H1 (cell line): Measurements from ENCODE around the gene APOL2. TPM values are rescaled to one million over a fixed set of nuclear protein-coding genes. Genes with fewer than 3 reads are reported as not detected.

Source experiments
- SRF ChIP-seq: IDR thresholded peaks from 2 replicates; pipeline ENCODE4 v1.6.1; 2011; ENCODE audit warnings: mild to moderate bottlenecking, low read depth, low read length, moderate library complexity
- polyA plus RNA-seq, 7 experiments: library from polyadenylated mRNA; depleted of rRNA in 3 of 7; stranded (reverse) in 5 of 7; unstranded in 2 of 7; fragments of >200 nt in 5 of 7; fragments of 200-250 nt in 2 of 7; gene quantifications; 1 replicate in 5 of 7; 2 replicates in 1 of 7; 4 replicates in 1 of 7; pipeline versions ENCODE4 v1.2.1 to v1.2.3, GENCODE V29; 2011 to 2013; ENCODE audit warnings: missing spikeins in 2 of 7, mixed read lengths in 2 of 7
- total RNA-seq: library from RNA; stranded (reverse); fragmentation: NEBNext Ultra II Directional; extraction: Animal tissue kit (Norgen Biotek cat#: 25700); gene quantifications from 2 replicates; pipeline ENCODE4 v1.2.1, GENCODE V29; 2021

The APOL2 gene
- total and polyA plus RNA-seq, 2 of the 8 experiments (the other 6 are each of a cell fraction or from before 2014, with no cell fraction given), result 8.1 to 11.0 TPM

DNA sequence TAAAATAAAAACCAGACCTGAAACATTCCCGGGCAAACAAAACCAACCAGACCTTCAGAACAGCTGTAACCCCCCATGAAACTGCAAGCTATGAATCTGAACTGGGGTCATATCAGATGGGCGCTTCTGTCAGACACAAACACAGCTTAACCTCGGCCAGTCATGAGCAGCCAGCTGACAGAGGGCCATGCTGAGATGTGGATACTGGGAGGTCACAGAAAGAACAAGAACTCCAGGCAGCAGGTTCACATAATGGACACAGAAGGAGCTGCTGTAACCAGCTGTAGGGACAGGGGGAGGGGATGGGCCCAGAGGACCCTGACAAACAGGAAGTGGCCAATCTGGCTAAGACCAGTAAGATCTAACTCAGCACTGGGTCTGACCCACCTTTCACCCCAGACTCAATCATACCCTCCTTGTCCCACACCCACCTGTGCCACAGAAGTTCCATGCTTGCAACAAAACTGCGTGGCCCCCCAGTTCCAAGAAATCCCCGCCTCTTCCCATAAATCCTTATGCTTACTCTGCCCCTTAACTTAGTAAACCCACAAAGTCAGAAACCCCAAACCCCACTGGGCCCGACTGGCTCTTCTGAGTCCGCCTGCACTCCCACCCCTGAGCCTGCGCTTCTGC, 41.7 kb downstream of the APOL2 start (continued):
- TF ChIP-seq SRF, result no peak
